HL-60 (cell line): Measurements from ENCODE around the gene BPGM.

Source experiments
- CTCF ChIP-seq: IDR thresholded peaks from one replicate; pipeline ENCODE4 v1.5.1; 2011; ENCODE audit warnings: low read length, control low read depth, inconsistent platforms; ENCODE audit not compliant: insufficient read depth
- GABPA ChIP-seq: IDR thresholded peaks from 2 replicates; pipeline ENCODE4 v1.6.1; 2012; ENCODE audit warnings: low read depth
- POLR2AphosphoS5 ChIP-seq: IDR thresholded peaks from 2 replicates; pipeline ENCODE4 v1.6.1; 2012; ENCODE audit warnings: low read depth
- SPI1 ChIP-seq: IDR thresholded peaks from 2 replicates; pipeline ENCODE4 v1.6.1; 2012; ENCODE audit warnings: low read depth, mild to moderate bottlenecking, borderline replicate concordance

- TF ChIP-seq CTCF (no peak), POLR2AphosphoS5 (no peak), SPI1 (no peak), GABPA (no peak)
Measured at GRCh38 chr7:134630893-134631292, 15.8 kb upstream of the BPGM start.
